Kidney epithelial cell (primary cell): ENCODE measurements around the gene RAB9A. TPM values are rescaled to one million over a fixed set of nuclear protein-coding genes. Genes with fewer than 3 reads are reported as not detected.

ENCODE experiments used
- DNase-seq: peaks from one replicate; pipeline ENCODE4 v3.0.0-alpha.2; 2010; ENCODE audit warnings: low read depth
- H3K27me3 ChIP-seq: 2 replicates; pipeline ENCODE4 v1.6.0; 2011; ENCODE audit warnings: low read length; ENCODE audit not compliant: control insufficient read depth, insufficient read depth
- H3K36me3 ChIP-seq: 2 replicates; pipeline ENCODE4 v1.5.1; 2011; ENCODE audit warnings: low read length; ENCODE audit not compliant: control insufficient read depth, insufficient read depth
- H3K4me3 ChIP-seq: 2 replicates; pipeline ENCODE4 v1.5.1; 2011; ENCODE audit warnings: low read depth, mild to moderate bottlenecking, control low read depth, low read length
- CTCF ChIP-seq: IDR thresholded peaks from 2 replicates; pipeline ENCODE4 v1.5.1; 2011; ENCODE audit warnings: mild to moderate bottlenecking, moderate library complexity, low read length, control low read depth, inconsistent platforms; ENCODE audit not compliant: insufficient read depth, poor library complexity, severe bottlenecking
- total RNA-seq: library from RNA; depleted of rRNA; stranded (reverse); fragments of >200 nt; gene quantifications from 2 replicates; pipeline ENCODE4 v1.2.3, GENCODE V29; 2015

Gene RAB9A
- total RNA-seq, 1 donor from 2014 or later, result 30.5 TPM

GRCh38 chrX:13698432-13698831 lies 9.5 kb downstream of the RAB9A start:
- H3K4me3 ChIP-seq, result no peak overlapping the region
- TF ChIP-seq CTCF, result no peak
- no peak for DNase-seq
- no peaks in the 10 kb centered on the region for H3K36me3 ChIP-seq
- no peaks in the 10 kb centered on the region for H3K27me3 ChIP-seq

GRCh38 chrX:13699183-13699826 lies 10.4 kb downstream of the RAB9A start:
- H3K27me3 ChIP-seq, result no peaks in the 10 kb centered on the region
- no peak for TF ChIP-seq CTCF
- no peaks in the 10 kb centered on the region for H3K36me3 ChIP-seq
- DNase-seq, result no peak
- H3K4me3 ChIP-seq, result no peak overlapping the region

- no peak overlapping the region for H3K4me3 ChIP-seq
- no peaks in the 10 kb centered on the region for H3K27me3 ChIP-seq
- no peak for TF ChIP-seq CTCF
- no peaks in the 10 kb centered on the region for H3K36me3 ChIP-seq
- no peak for DNase-seq
Observed at GRCh38 chrX:13700380-13700779, 11.5 kb downstream of the RAB9A start.

GRCh38 chrX:13702111-13702789 lies 13.3 kb downstream of the RAB9A start:
- DNase-seq, result no peak
- H3K4me3 ChIP-seq, result no peak overlapping the region
- no peaks in the 10 kb centered on the region for H3K36me3 ChIP-seq
- H3K27me3 ChIP-seq, result no peaks in the 10 kb centered on the region
- TF ChIP-seq CTCF, result no peak

- TF ChIP-seq CTCF, result no peak
- DNase-seq, result no peak
- no peaks in the 10 kb centered on the region for H3K36me3 ChIP-seq
Observed at GRCh38 chrX:13703135-13703534, 14.2 kb downstream of the RAB9A start.

More at GRCh38 chrX:13703135-13703534, 14.2 kb downstream of the RAB9A start:
- H3K4me3 ChIP-seq, result no peak overlapping the region
- no peaks in the 10 kb centered on the region for H3K27me3 ChIP-seq
